ENCODE measurements around the gene C7orf25. TPM values are rescaled to one million over a fixed set of nuclear protein-coding genes. Genes with fewer than 3 reads are reported as not detected.
A peak's percentile ranks its signal among the peaks of the same experiment; 100 is the strongest.

The C7orf25 gene
- total RNA-seq: 1 to 10 TPM; 1.5 to 3.0 (median 1.9) TPM

- peak within 1 kb of the TSS; percentile 93 for H3K4me3 Mint-ChIP-seq
- H3K36me3 Mint-ChIP-seq (ENCODE audit: insufficient read depth): peaks cover 17% of the 10 kb centered on the region
- H3K9me3 Mint-ChIP-seq: no peaks in the 10 kb centered on the region
- peaks cover 56% of the 10 kb centered on the region for H3K4me1 Mint-ChIP-seq (ENCODE audit: low read depth)
- H3K27me3 Mint-ChIP-seq (ENCODE audit: low read depth): no peaks in the 10 kb centered on the region
- ATAC-seq (peak; percentile 92 to 96), DNase-seq (peak; percentile 94)
Observed at GRCh38 chr7:42911454-42912447, at the start of gene C7orf25. C7orf25 (minus strand) TSS chr7:42912070; CDS start chr7:42910900, 1,170 bp downstream.

GRCh38 chr7:42961170-42961569 lies 49.3 kb upstream of the C7orf25 start:
- DNase-seq (no peak), ATAC-seq (no peak)
- H3K4me3 Mint-ChIP-seq: no peak overlapping the region
- peaks cover 11% of the 10 kb centered on the region for H3K27me3 Mint-ChIP-seq (ENCODE audit: low read depth)
- H3K4me1 Mint-ChIP-seq (ENCODE audit: low read depth): no peaks in the 10 kb centered on the region
- H3K36me3 Mint-ChIP-seq (ENCODE audit: insufficient read depth): no peaks in the 10 kb centered on the region
- H3K9me3 Mint-ChIP-seq: peaks cover 12% of the 10 kb centered on the region

GRCh38 chr7:42960762-42961161 lies 48.9 kb upstream of the C7orf25 start:
- H3K9me3 Mint-ChIP-seq: peaks cover 14% of the 10 kb centered on the region
- H3K36me3 Mint-ChIP-seq (ENCODE audit: insufficient read depth): no peaks in the 10 kb centered on the region
- ATAC-seq: no peak
- H3K4me1 Mint-ChIP-seq (ENCODE audit: low read depth): no peaks in the 10 kb centered on the region
- no peak overlapping the region for H3K4me3 Mint-ChIP-seq
- peaks cover 11% of the 10 kb centered on the region for H3K27me3 Mint-ChIP-seq (ENCODE audit: low read depth)
- DNase-seq: no peak

GRCh38 chr7:42959549-42959948 lies 47.7 kb upstream of the C7orf25 start:
- Mint-ChIP-seq H3K4me1 (ENCODE audit: low read depth) (no peaks in the 10 kb centered on the region), H3K27me3 (ENCODE audit: low read depth) (peaks cover 5% of the 10 kb centered on the region), H3K9me3 (peaks cover 21% of the 10 kb centered on the region), H3K36me3 (ENCODE audit: insufficient read depth) (no peaks in the 10 kb centered on the region), H3K4me3 (no peak overlapping the region)
- ATAC-seq (no peak), DNase-seq (no peak)

GRCh38 chr7:42956062-42956461 lies 44.2 kb upstream of the C7orf25 start:
- H3K4me1 Mint-ChIP-seq (ENCODE audit: low read depth): no peaks in the 10 kb centered on the region
- DNase-seq (no peak), ATAC-seq (no peak)
- H3K4me3 Mint-ChIP-seq: no peak overlapping the region
- peaks cover 21% of the 10 kb centered on the region for H3K9me3 Mint-ChIP-seq
- peaks cover 5% of the 10 kb centered on the region for H3K27me3 Mint-ChIP-seq (ENCODE audit: low read depth)
- H3K36me3 Mint-ChIP-seq (ENCODE audit: insufficient read depth): no peaks in the 10 kb centered on the region

- no peak overlapping the region for H3K4me3 Mint-ChIP-seq
- no peaks in the 10 kb centered on the region for H3K27me3 Mint-ChIP-seq (ENCODE audit: low read depth)
- DNase-seq (no peak), ATAC-seq (no peak)
- peaks cover 21% of the 10 kb centered on the region for H3K9me3 Mint-ChIP-seq
- no peaks in the 10 kb centered on the region for H3K4me1 Mint-ChIP-seq (ENCODE audit: low read depth)
- no peaks in the 10 kb centered on the region for H3K36me3 Mint-ChIP-seq (ENCODE audit: insufficient read depth)
Observed at GRCh38 chr7:42953994-42954393, 42.1 kb upstream of the C7orf25 start.

- ATAC-seq (no peak), DNase-seq (no peak)
Observed at GRCh38 chr7:42952328-42952727, 40.5 kb upstream of the C7orf25 start.

GRCh38 chr7:42950417-42950816 lies 38.5 kb upstream of the C7orf25 start:
- Mint-ChIP-seq H3K9me3 (peaks cover 5% of the 10 kb centered on the region), H3K4me3 (no peak overlapping the region), H3K36me3 (ENCODE audit: insufficient read depth) (no peaks in the 10 kb centered on the region), H3K4me1 (ENCODE audit: low read depth) (peaks cover 8% of the 10 kb centered on the region), H3K27me3 (ENCODE audit: low read depth) (no peaks in the 10 kb centered on the region)
- DNase-seq (no peak), ATAC-seq (no peak)

More at GRCh38 chr7:42952328-42952727, 40.5 kb upstream of the C7orf25 start:
- Mint-ChIP-seq H3K9me3 (peaks cover 20% of the 10 kb centered on the region), H3K4me1 (ENCODE audit: low read depth) (no peaks in the 10 kb centered on the region), H3K4me3 (no peak overlapping the region), H3K27me3 (ENCODE audit: low read depth) (no peaks in the 10 kb centered on the region), H3K36me3 (ENCODE audit: insufficient read depth) (no peaks in the 10 kb centered on the region)

GRCh38 chr7:42947521-42947920 lies 35.7 kb upstream of the C7orf25 start:
- no peak for DNase-seq
- H3K9me3 Mint-ChIP-seq: no peaks in the 10 kb centered on the region
- no peaks in the 10 kb centered on the region for H3K27me3 Mint-ChIP-seq (ENCODE audit: low read depth)
- ATAC-seq: no peak
- H3K4me1 Mint-ChIP-seq (ENCODE audit: low read depth): peaks cover 8% of the 10 kb centered on the region
- no peak overlapping the region for H3K4me3 Mint-ChIP-seq
- H3K36me3 Mint-ChIP-seq (ENCODE audit: insufficient read depth): no peaks in the 10 kb centered on the region

GRCh38 chr7:42946627-42946950 lies 34.7 kb upstream of the C7orf25 start:
- H3K4me3 Mint-ChIP-seq: no peak overlapping the region
- DNase-seq (no peak), ATAC-seq (no peak)
- no peaks in the 10 kb centered on the region for H3K27me3 Mint-ChIP-seq (ENCODE audit: low read depth)
- peaks cover 8% of the 10 kb centered on the region for H3K4me1 Mint-ChIP-seq (ENCODE audit: low read depth)
- H3K36me3 Mint-ChIP-seq (ENCODE audit: insufficient read depth): no peaks in the 10 kb centered on the region
- no peaks in the 10 kb centered on the region for H3K9me3 Mint-ChIP-seq

GRCh38 chr7:42945821-42946626 lies 34.2 kb upstream of the C7orf25 start:
- DNase-seq: no peak

GRCh38 chr7:42940985-42941847 lies 29.3 kb upstream of the C7orf25 start:
- peak; percentile 70 for DNase-seq
- Mint-ChIP-seq H3K9me3 (no peaks in the 10 kb centered on the region), H3K4me1 (ENCODE audit: low read depth) (peaks cover 36% of the 10 kb centered on the region), H3K4me3 (no peak overlapping the region), H3K36me3 (ENCODE audit: insufficient read depth) (peaks cover 18% of the 10 kb centered on the region), H3K27me3 (ENCODE audit: low read depth) (no peaks in the 10 kb centered on the region)
- ATAC-seq: peak; percentile 25 to 56

More at GRCh38 chr7:42945821-42946626, 34.2 kb upstream of the C7orf25 start:
- ATAC-seq: peak; percentile 36 to 59
- peaks cover 11% of the 10 kb centered on the region for H3K4me1 Mint-ChIP-seq (ENCODE audit: low read depth)
- H3K27me3 Mint-ChIP-seq (ENCODE audit: low read depth): no peaks in the 10 kb centered on the region
- H3K9me3 Mint-ChIP-seq: no peaks in the 10 kb centered on the region
- H3K36me3 Mint-ChIP-seq (ENCODE audit: insufficient read depth): no peaks in the 10 kb centered on the region
- no peak overlapping the region for H3K4me3 Mint-ChIP-seq

- no peak for DNase-seq
- Mint-ChIP-seq H3K9me3 (no peaks in the 10 kb centered on the region), H3K27me3 (ENCODE audit: low read depth) (no peaks in the 10 kb centered on the region), H3K36me3 (ENCODE audit: insufficient read depth) (peaks cover 30% of the 10 kb centered on the region), H3K4me1 (ENCODE audit: low read depth) (peaks cover 36% of the 10 kb centered on the region), H3K4me3 (peak overlapping the region; percentile 1)
- ATAC-seq: peak; percentile 83 to 84
Observed at GRCh38 chr7:42939457-42940240, 27.8 kb upstream of the C7orf25 start.

Measured in activated T-cell treated with anti-CD3 and anti-CD28 coated beads, Interleukin-2, amount 50 U/mL, for 4 hours (primary cell).